ENCODE results near the gene GPNMB. TPM values are rescaled to one million over a fixed set of nuclear protein-coding genes. Genes with fewer than 3 reads are reported as not detected.

The GPNMB gene
- total RNA-seq, 4 donors from 2014 or later = 276 to 553 (median 491) TPM

DNA sequence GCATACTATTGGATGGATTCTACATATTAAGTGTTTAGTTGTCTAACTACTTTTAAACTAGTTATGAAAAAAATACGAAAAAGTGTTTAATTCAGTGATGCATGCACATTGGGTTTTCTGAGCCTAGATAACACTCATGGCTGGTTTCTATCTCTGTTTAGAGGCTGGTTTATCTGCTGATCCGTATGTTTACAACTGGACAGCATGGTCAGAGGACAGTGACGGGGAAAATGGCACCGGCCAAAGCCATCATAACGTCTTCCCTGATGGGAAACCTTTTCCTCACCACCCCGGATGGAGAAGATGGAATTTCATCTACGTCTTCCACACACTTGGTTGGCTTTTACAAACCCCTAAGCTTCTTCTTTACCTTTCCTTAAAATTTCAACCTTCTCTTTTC lies 10.2 kb downstream of the GPNMB start:
- WGBS = 93% methylated on average over 7 of the region's 7 CpGs
- TF ChIP-seq POLR2A (IDR thresholded peaks at IDR 0.05) (no peak), EP300 (IDR thresholded peaks at IDR 0.05) (no peak), CTCF (IDR thresholded peaks at IDR 0.05) (no peak), POLR2AphosphoS5 (IDR thresholded peaks at IDR 0.05) (no peak)
- Histone ChIP-seq H3K4me3 (no peak overlapping the region), H3K4me1 (no peaks in the 10 kb centered on the region), H3K36me3 (peaks cover 86% of the 10 kb centered on the region), H3K27ac (no peak overlapping the region), H3K27me3 (no peaks in the 10 kb centered on the region), H3K9me3 (no peaks in the 10 kb centered on the region)
- DNase-seq (ENCODE audit: low spot score in 2 of 2) = no peak

- Histone ChIP-seq H3K4me3 (no peak overlapping the region), H3K36me3 (peaks cover 87% of the 10 kb centered on the region), H3K4me1 (no peaks in the 10 kb centered on the region), H3K9me3 (no peaks in the 10 kb centered on the region), H3K27ac (no peak overlapping the region), H3K27me3 (no peaks in the 10 kb centered on the region)
- no peak for TF ChIP-seq CTCF (IDR thresholded peaks at IDR 0.05)
- TF ChIP-seq POLR2AphosphoS5 (IDR thresholded peaks at IDR 0.05) = no peak
- TF ChIP-seq EP300 (IDR thresholded peaks at IDR 0.05) = no peak
- DNase-seq (ENCODE audit: low spot score in 2 of 2) = no peak
- 88% methylated on average over 10 of the region's 10 CpGs for WGBS
Measured at GRCh38 chr7:23260371-23260770, 13.8 kb downstream of the GPNMB start.

DNA sequence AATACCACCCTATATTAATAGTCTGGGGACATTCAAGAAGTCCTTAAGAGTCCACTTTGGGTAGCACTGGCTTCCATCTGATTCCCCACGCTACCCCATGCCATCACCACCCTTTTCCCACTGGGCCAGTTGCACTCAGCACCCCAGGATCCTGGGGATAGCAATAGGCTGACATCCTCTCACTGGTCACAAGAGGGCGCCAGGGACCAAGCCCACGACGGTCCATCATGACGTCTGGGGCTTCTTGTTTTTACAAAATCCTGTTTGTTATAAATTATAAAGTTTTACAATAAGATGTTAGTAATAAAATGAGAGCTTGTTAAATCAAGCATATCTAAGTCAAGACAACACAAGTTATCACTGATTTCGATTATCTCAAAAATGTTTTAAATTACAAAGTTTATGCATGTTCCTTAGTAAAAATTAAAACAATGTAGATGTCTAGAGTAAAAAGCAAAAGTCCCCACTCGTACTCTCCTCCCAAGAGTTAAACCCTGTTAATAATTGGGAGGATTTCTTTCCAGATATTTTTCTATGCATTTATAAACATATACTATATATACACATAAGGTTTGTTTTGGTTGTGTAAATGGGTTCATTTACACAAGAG lies 15.4 kb downstream of the GPNMB start:
- H3K27me3 ChIP-seq = no peaks in the 10 kb centered on the region
- TF ChIP-seq CTCF (IDR thresholded peaks at IDR 0.05) (peak; percentile 33 to 83), POLR2A (IDR thresholded peaks at IDR 0.05) (no peak)
- H3K9me3 ChIP-seq = no peaks in the 10 kb centered on the region
- peaks cover 80% of the 10 kb centered on the region for H3K36me3 ChIP-seq
- no peak overlapping the region for H3K27ac ChIP-seq
- no peak for DNase-seq (ENCODE audit: low spot score in 2 of 2)
- 19% methylated on average over 7 of the region's 7 CpGs for WGBS
- H3K4me3 ChIP-seq = no peak overlapping the region
- no peaks in the 10 kb centered on the region for H3K4me1 ChIP-seq

DNA sequence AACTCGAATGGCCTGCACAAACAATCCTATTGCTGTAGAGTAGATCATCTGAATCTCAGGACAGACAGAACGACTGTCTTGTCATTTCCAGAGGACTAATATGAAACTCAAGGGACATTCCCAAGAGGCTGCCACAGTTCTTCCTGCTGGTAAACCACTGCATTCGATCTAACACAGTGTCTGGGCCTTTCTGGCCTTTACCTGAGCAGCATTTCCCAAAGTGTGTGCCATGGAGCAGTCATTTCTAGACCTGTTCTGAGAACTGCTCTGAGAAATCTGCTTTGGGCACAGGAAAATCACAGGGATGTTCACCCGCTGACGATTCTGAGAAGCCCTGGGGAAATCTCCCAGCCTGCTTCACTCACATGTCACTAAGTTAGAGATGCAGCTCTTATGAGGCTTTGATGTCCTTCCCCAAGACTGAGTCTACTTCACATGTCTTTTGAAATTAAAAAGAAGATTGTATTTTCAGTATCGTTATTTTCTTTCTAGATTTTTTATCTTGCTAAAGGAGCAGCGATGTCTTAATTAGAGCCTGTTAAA lies 18.4 kb downstream of the GPNMB start:
- no peak for DNase-seq (ENCODE audit: low spot score in 2 of 2)
- H3K27me3 ChIP-seq = no peaks in the 10 kb centered on the region
- TF ChIP-seq POLR2AphosphoS5 (IDR thresholded peaks at IDR 0.05) = no peak
- no peak for TF ChIP-seq POLR2A (IDR thresholded peaks at IDR 0.05)
- no peak for TF ChIP-seq CTCF (IDR thresholded peaks at IDR 0.05)
- TF ChIP-seq EP300 (IDR thresholded peaks at IDR 0.05) = no peak
- no peaks in the 10 kb centered on the region for H3K9me3 ChIP-seq
- WGBS = 76% methylated on average over 7 of the region's 7 CpGs
- H3K4me3 ChIP-seq = no peak overlapping the region
- H3K4me1 ChIP-seq = no peaks in the 10 kb centered on the region
- H3K36me3 ChIP-seq = peaks cover 80% of the 10 kb centered on the region
- no peak overlapping the region for H3K27ac ChIP-seq

DNA sequence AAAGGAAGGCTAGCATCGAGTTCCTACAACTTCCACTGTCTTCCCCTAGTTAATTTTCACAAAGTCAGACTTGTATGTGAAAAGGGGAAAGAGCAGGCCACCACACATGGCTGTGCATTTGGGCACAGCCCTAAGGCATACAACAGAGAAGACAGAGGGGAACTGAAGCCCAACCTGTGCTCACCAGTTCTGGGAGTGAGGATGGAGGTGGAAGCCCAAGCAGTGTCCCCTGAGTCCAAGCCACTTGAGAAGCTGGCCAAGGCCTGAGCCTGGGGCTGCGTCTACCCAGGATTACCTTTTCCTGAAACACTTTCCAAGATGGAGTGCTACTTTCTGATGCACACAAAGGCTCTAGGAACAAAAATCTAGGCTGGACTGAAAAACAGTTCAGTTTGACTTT lies 20.3 kb downstream of the GPNMB start:
- no peaks in the 10 kb centered on the region for H3K9me3 ChIP-seq
- TF ChIP-seq EP300 (IDR thresholded peaks at IDR 0.05) = no peak
- no peak for TF ChIP-seq CTCF (IDR thresholded peaks at IDR 0.05)
- no peak for TF ChIP-seq POLR2AphosphoS5 (IDR thresholded peaks at IDR 0.05)
- TF ChIP-seq POLR2A (IDR thresholded peaks at IDR 0.05) = no peak
- H3K36me3 ChIP-seq = peaks cover 79% of the 10 kb centered on the region
- H3K4me1 ChIP-seq = no peaks in the 10 kb centered on the region
- WGBS = 81% methylated on average over 2 of the region's 2 CpGs
- no peak for DNase-seq (ENCODE audit: low spot score in 2 of 2)
- no peak overlapping the region for H3K27ac ChIP-seq
- no peak overlapping the region for H3K4me3 ChIP-seq
- no peaks in the 10 kb centered on the region for H3K27me3 ChIP-seq
